Caki2 (cell line): Measurements from ENCODE around the gene EPB41L4A. TPM values are rescaled to one million over a fixed set of nuclear protein-coding genes. Genes with fewer than 3 reads are reported as not detected.

Experiments used
- DNase-seq: peaks from one replicate; pipeline ENCODE4 v3.0.0-alpha.2; 2015; ENCODE audit warnings: low read depth
- in situ Hi-C: cut with HindIII; loops from 2 replicates; pipeline ENCODE4 v1.10.0; 2016; ENCODE audit warnings: low sequenced_read_pairs, low pct_unique_long_range_greater_than_20kb, mixed read lengths
- total RNA-seq: library from RNA; depleted of rRNA; stranded (reverse); fragments of >200 nt; shearing (Covaris generic); gene quantifications from 2 replicates; pipeline ENCODE4 v1.2.3, GENCODE V29; 2014; ENCODE audit warnings: low replicate concordance

EPB41L4A gene
- total RNA-seq, 1 experiment from 2014 or later = 20.7 TPM

- in situ Hi-C loops = no loop called here
These were observed 258.3 kb downstream of the EPB41L4A start for GRCh38 chr5:112160652-112161391.

GRCh38 chr5:112159435-112159834 is 259.6 kb downstream of the EPB41L4A start:
- in situ Hi-C loops = no loop called here
- no peak for DNase-seq

More at GRCh38 chr5:112160652-112161391, 258.3 kb downstream of the EPB41L4A start:
- peak; percentile 88 for DNase-seq

DNA sequence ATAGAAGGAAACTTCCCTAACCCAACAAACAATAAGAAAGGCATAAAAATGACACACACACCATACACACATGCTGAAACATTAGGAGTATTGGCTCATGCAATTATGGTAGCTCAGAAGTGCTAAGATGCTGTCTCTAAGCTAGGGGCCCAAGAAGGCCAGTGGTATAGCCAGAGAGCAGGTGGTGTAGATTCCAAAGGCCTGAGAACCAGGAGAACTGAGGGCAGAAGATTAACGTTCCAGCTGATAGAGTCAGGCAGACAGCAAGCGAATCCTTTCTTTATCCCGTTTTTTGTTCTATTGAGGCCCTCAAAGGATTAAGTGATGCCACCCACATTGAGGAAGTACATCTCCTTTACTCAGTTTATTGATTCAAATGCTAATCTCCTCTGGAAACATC is 262.9 kb downstream of the EPB41L4A start:
- in situ Hi-C loops = no loop called here

DNA sequence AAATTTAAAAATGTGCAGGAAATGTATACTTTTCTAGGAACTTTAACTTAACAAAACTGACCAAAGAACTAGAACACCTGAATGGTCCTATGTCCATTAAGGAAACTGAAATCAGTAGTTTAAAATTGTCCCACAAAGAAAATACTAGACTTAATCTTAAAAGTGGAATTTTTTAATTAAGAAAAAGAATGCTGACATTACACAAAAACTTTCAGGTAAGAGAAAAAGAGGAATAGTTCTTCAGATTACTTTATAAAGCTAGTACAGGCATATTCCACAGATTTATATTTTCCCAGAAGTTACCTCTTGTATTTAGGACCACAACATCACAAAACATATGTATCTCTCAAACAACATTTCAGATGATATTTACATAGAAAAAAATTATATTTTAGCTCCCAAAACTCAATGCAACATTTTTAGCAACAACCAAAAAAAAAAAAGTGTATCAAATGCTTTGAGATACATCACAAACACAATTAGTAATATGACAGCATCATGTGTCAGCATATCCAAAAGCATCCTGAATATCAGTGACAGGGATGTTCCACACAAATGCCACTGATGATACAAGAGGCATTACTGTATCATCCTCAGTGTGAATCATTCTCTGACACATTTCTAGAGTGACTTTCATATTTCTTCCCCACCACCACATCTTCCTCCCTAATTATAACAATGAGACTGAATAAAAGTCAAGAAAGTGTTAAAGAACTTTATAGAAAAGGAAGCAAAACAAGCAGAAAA is 264.0 kb downstream of the EPB41L4A start:
- DNase-seq = no peak
- in situ Hi-C loops = no loop called here

More for the DNA sequence above, 262.9 kb downstream of the EPB41L4A start:
- no peak for DNase-seq

DNA sequence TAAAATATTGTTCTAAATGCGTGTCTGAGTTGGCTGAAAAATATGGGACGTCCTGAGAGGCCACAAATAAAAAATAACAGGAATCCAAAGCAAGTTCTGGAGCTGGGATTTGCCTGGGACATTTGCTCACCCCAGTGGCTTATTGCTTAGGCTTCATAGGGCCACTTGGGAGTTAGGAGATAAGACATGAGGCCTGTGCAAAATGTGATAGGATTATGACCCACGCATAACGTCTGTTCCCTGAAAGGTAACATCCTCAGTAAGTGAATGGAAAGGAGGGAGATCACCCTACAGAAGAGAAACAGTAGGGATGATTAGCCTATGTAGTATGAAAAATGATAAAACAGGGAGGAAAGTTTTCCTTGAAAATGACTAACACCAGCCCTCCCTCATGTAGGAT is 269.4 kb downstream of the EPB41L4A start:
- in situ Hi-C loops = no loop called here
- DNase-seq = no peak

DNA sequence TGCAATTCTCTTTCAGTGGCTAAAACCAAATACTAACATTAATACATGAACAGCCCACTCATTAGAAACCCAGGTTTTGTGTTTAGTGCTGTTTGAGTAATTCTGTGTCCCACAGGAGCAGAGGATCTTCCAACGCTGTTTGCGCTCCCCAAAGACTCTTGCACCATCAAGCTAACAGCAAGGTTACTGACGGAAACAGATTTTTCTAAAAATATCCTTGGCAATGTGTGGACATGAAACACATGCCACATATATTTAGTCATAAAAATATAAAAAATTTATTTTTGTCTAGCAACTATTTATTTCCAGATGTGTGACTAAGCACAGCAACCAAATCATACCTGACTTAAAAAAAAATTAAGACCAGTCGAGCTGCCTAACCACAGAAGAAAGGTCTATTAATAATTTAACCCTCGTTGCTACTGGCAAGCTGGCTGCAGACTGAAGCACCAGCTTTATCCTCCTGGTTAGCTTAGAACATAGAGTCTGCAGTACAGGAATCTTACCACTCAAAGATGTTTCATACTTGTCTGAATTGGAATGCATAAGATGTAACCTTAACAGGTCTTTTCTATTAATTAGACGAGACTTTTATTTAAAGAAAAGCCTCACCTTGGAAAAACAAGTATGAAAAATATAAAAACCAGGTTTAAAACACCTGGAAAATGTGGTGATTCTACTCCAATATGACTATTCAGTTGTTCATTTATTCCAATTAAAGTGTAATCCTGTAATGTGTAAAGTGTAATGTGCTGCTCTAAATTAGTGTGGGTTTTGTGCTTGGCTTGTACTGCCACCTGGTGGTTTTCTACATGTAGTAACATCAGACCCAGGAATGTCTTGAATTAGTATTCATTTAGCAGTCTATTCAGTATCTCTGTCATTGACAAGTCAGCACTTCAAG is 272.5 kb downstream of the EPB41L4A start:
- in situ Hi-C loops = no loop called here
- peak; percentile 37 for DNase-seq

- DNase-seq = no peak
- in situ Hi-C loops = no loop called here
These were observed 275.4 kb downstream of the EPB41L4A start for GRCh38 chr5:112143690-112144089.

DNA sequence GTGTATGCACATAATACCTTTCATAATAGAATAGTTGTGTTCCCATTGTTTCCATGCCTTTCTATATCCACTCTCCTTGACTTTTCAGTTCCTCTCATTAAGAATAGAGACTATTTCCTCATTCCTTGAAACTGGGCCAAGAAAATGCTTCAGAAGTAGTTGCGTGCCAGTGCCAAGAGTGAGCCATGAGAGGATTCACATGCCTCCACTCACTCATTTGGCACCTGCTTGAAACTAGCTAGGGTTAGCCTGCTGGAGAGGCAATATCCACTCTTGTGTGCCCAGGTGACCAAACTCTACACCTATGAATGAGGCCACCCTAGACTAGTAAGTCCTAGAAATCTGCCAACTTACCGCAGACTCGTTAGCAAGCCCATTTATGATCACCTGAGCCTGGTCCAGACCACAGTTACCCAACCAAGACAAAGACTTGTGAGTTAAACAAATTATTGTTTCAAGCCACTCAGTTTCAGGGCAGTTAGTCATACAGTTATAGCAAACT is 276.3 kb downstream of the EPB41L4A start:
- no peak for DNase-seq
- in situ Hi-C loops = no loop called here

DNA sequence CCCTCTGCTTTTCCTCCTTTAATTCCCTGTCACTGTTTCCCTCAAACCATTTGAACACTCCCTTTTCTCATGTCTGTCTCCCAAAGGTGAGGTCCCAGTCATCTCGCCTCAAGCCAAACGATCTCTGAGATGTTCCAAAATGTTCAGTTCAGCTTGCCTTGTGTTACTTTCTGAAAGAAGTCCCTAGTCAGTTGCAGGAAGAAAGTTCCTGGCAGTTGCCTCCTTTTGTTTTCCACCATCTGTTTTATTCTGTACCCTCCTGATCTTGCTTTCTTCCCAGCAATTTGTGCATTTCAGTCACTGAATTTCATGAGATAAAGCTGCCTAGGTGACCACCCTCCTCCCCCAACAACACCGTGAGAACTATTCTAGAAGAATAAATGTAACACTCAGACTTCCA is 277.5 kb downstream of the EPB41L4A start:
- in situ Hi-C loops = no loop called here
- no peak for DNase-seq

- in situ Hi-C loops = no loop called here
- no peak for DNase-seq
These were observed 280.6 kb downstream of the EPB41L4A start for GRCh38 chr5:112138526-112138925.

DNA sequence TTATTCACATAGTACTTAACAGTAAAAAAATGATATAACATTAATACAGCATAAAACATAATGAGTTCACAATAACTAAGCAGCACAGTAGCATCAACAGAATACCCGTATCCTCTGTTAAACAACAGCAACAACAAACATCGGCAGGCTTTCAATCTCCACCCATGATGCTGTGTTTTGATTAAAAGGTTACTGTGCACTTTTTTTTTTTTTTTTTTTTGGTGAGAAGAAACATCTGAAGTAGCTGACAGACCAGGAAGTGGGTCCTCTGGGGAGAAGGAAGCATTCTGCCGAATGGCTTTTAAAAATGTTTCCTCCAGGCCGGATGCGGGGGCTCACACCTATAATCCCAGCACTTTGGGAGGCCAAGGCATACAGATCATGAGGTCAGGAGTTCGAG is 282.3 kb downstream of the EPB41L4A start:
- in situ Hi-C loops = no loop called here
- no peak for DNase-seq

DNA sequence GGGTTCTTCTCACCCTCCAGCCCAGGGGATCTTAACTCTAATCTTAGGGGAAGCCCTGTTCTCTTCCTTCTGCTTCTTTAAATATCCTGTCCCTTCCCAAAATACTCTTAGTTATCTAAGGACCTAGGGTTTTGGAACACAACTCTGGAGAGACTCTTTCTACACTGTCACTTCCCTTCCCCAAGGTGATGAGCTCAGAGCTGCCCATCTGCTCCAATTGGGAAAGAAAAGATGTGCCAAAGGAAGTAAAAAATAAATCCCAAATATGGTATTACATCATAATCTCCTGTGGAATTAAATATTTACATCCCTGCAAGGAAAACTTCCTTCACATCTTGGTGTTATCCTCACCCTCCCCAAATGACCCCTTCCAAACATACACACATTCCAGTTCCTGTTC is 291.2 kb downstream of the EPB41L4A start:
- no peak for DNase-seq
- in situ Hi-C loops = no loop called here

DNA sequence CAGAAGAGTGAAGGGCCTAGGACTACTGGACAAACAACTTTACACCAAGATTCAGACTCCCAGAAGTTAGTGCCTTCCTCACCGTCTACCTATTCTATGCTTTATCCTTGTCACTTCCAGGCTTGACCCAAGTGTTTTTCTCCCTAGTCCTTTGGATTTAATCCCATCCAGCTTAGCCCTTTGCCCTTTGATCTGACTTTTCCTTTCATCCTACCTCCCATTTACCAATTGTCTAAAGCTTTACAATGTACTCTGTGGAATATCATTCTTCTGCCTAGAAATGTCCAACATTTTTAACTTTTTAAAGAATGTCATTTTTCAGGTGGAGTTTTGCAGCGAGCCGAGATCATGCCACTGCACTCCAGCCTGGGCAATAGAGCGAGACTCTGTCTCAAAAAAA is 292.1 kb downstream of the EPB41L4A start:
- in situ Hi-C loops = no loop called here
- no peak for DNase-seq

DNA sequence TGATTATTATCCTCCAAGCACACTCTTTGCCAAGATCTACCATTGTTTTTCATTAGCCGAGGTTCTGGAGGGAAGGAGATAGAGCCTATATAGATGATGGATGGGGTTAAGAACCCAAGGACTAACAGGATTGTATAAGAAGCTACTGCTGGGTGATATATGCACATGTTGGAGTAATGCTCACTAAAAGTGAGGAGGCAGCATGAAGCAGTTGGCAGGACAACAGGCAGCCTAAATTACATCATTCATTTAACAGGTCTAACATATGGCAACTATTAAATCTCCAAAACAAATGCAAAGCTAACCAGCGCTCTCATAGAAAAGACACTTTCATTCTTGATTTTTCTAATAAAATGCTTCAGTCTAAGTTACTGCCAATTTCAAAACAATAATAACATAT is 293.2 kb downstream of the EPB41L4A start:
- in situ Hi-C loops = no loop called here
- DNase-seq = no peak

GRCh38 chr5:112124788-112125187 is 294.3 kb downstream of the EPB41L4A start:
- in situ Hi-C loops = no loop called here
- no peak for DNase-seq

DNA sequence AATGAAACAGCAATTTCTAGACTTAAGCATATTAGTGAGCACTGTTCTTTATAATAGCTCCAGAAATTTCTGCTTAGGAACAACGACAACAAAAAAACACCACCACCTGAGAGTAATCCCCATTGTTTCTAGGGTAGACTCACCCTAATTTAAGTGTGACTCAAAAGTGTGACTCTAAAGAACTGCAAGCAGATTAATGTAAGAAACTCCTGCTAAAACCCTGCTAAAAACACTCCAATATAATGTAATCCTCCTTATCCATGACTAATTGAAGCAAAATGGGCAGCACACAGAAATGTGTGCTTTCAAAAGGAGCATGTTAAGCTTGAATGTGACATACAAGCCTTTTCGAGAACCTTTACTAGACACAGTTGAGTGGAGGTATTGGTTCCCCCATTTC is 296.0 kb downstream of the EPB41L4A start:
- no peak for DNase-seq
- in situ Hi-C loops = no loop called here

GRCh38 chr5:112122353-112122752 is 296.7 kb downstream of the EPB41L4A start:
- DNase-seq = no peak
- in situ Hi-C loops = no loop called here

DNA sequence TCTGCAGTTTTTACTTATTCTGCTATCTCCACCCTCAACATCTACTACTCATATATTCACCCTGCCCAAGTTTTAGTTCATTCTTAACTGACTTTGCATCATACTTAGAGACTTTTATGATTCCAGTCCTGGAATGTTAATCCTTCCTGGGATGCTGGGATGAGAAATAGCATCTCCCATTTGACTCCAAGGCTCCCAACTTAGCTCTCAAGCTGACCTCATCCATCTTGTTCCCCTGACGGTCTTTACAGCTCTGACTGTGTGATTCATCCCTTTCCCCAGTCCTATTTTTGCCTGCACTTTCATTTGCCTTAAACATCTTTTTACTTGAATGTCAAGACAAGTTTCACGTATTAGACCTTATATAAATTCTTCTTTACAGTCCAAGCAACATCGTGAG is 297.8 kb downstream of the EPB41L4A start:
- in situ Hi-C loops = no loop called here
- no peak for DNase-seq

DNA sequence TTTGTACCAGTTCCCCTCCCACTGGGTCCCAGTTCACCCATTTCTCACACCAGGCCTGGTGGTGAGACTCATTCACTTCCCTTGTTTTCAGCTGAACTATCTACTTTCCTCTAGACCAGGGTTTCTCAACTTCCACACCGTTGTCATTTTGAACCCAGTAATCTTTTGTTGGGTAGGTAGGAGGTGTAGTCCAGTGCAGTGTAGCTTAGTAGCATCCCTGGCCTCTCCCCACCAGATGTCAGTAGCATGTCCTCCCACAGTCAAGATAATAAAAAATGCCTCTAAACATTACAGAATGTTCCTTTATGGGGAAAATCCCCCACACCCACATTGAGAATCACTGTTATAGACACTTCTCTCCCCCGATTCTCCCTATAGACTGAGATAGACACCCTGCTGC is 299.1 kb downstream of the EPB41L4A start:
- DNase-seq = no peak
- in situ Hi-C loops = no loop called here
